ENCODE results near the gene PMPCA.
"Not testable (repeated sequence)": the region's sequence is repeated elsewhere in the genome, so short reads cannot be mapped to it uniquely, and the experiment has no call there.

Gene PMPCA

GRCh38 chr9:136394312-136395019 is 16.0 kb upstream of the PMPCA start:
- DNase-seq (ENCODE audit: low spot score): no peak

GRCh38 chr9:136395020-136395340 is 15.5 kb upstream of the PMPCA start:
- DNase-seq (ENCODE audit: low spot score): no peak

GRCh38 chr9:136395345-136396218 is 14.9 kb upstream of the PMPCA start:
- no peak for DNase-seq (ENCODE audit: low spot score)

- no peak for DNase-seq (ENCODE audit: low spot score)
Observed at GRCh38 chr9:136396219-136396515, 14.3 kb upstream of the PMPCA start.

GRCh38 chr9:136397643-136398042 is 12.8 kb upstream of the PMPCA start:
- no peak for DNase-seq (ENCODE audit: low spot score)

- no peak for DNase-seq (ENCODE audit: low spot score)
Observed at GRCh38 chr9:136398286-136398685, 12.2 kb upstream of the PMPCA start.

- DNase-seq (ENCODE audit: low spot score): peak; percentile 66
Observed at GRCh38 chr9:136399176-136400037, 11.1 kb upstream of the PMPCA start.

- peak; percentile 99 for DNase-seq (ENCODE audit: low spot score)
Observed at GRCh38 chr9:136400038-136400834, 10.2 kb upstream of the PMPCA start, which contains the start of gene SNAPC4. Gene SNAPC4, minus strand, starts transcription at chr9:136400170. Its CDS starts 1,742 bp downstream, at chr9:136398428.

- DNase-seq (ENCODE audit: low spot score): no peak
Observed at GRCh38 chr9:136401173-136401922, 9.1 kb upstream of the PMPCA start.

GRCh38 chr9:136402067-136402466 is 8.4 kb upstream of the PMPCA start:
- DNase-seq (ENCODE audit: low spot score): no peak

- no peak for DNase-seq (ENCODE audit: low spot score)
Observed at GRCh38 chr9:136403538-136403914, 6.9 kb upstream of the PMPCA start.

- no peak for DNase-seq (ENCODE audit: low spot score)
Observed at GRCh38 chr9:136403915-136404800, 6.3 kb upstream of the PMPCA start.

- DNase-seq (ENCODE audit: low spot score): no peak
Observed at GRCh38 chr9:136404801-136405136, 5.7 kb upstream of the PMPCA start.

- no peak for DNase-seq (ENCODE audit: low spot score)
Observed at GRCh38 chr9:136405481-136405880, 5.0 kb upstream of the PMPCA start.

- not testable (repeated sequence) for DNase-seq (ENCODE audit: low spot score)
Observed at GRCh38 chr9:136405904-136406303, 4.6 kb upstream of the PMPCA start.

- not testable (repeated sequence) for DNase-seq (ENCODE audit: low spot score)
Observed at GRCh38 chr9:136407061-136407460, 3.4 kb upstream of the PMPCA start.

GRCh38 chr9:136407911-136408310 is 2.5 kb upstream of the PMPCA start:
- DNase-seq (ENCODE audit: low spot score): no peak

GRCh38 chr9:136409557-136410455 is 652 bp upstream of the PMPCA start:
- DNase-seq (ENCODE audit: low spot score): peak; percentile 73

- no peak for DNase-seq (ENCODE audit: low spot score)
Observed at GRCh38 chr9:136411378-136411777, 920 bp downstream of the PMPCA start.

Measured in D341Med (cell line).